Activated T-helper 1 cell treated with Interleukin-2 at 50 U/mL for 16 hours (primary cell): ENCODE measurements around the gene ZBTB14.

Experiments used
- DNase-seq: peaks from one replicate; pipeline ENCODE4 v3.0.0-alpha.2; 2020; ENCODE audit warnings: low read depth

Gene ZBTB14

DNA sequence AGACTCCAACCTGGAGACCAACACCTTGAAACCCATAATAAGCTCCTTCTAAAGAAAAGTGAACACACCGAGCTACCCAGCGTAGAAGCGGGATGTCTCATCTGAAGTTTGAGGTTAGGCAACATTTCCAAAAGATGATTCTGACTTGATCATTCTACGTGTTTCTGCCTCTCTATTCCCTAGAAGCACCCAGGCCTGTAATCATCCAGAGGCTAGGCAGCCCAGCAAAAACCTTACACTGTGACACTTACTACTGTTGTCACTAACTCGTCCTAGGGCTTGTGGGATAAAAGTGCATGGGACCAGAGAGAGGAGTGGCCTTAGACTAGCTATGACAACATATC is 1.4 kb downstream of the ZBTB14 start:
- no peak for DNase-seq

DNA sequence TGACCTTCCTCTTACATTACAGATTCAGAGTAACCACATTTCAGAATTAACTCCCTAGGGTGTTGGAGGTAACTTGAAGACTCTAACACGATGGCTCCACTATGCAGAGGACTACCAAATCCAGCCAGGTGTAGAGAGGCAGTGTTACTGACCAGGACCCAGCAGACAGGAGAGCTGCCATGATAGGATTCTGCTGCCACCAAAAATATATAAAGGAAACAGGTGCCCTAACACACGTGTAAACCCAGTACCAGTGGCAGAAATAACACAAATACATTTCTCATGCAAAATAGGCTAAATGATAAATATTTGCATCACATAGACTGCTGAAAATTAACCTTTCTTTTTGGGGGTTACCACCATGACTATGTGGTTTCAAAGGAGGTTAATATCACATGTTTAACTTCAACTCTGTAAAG is 7.0 kb downstream of the ZBTB14 start:
- no peak for DNase-seq

DNA sequence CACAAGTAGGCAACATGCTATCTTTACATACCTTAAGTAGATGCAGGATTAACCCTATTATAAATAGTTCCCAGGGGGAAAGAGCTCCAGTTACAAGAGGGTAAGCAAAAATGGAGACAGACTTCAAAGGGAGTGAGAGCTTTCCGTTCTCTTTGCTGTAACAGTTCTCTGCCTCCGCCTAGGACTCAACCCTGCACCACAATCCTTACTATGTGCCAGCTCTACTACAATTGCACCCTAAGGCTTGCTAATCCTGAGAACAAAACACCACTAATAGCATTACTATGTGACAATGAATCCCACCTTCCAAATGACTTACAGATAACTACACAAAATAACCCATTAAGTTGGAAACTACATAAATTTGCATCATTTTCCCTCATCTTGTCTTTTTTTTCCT is 7.7 kb downstream of the ZBTB14 start:
- no peak for DNase-seq

DNA sequence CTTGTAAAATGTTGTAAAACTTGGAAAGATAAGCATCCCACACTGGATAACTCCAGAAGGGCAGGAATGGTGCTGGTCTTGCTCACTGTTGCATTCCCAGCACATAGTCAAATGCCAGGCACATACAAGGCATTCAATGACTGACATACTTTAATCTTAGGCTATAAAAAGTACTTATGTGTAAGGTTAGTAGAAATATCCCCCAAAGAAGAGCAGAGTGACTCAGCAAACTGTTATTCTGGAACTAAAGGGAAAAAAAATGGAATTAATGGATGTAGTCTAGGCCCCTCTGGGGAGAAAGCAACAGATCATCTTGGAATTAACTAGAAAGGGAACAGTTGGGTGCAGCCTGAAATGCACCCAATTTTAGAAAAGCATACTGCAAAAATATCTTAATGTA is 9.0 kb downstream of the ZBTB14 start:
- DNase-seq = no peak

DNA sequence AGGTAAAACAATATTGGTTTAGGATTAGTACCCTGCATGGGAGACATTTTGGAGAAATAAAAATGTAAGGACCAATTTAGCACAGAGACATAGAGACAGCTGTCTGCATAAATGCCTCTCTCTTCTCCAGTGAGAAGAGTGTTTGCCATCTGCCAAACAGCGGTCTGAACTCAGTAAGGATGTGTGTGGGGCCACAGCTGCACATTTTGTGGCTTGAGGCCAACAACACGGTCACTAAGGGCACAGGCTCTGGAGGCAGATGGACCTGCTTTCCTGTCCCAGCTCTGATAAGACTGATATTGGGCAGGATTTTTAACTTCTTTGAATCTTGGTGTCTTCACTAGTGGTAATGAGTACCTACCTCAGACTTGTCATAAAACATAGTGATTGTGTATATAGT is 10.2 kb downstream of the ZBTB14 start:
- no peak for DNase-seq

DNA sequence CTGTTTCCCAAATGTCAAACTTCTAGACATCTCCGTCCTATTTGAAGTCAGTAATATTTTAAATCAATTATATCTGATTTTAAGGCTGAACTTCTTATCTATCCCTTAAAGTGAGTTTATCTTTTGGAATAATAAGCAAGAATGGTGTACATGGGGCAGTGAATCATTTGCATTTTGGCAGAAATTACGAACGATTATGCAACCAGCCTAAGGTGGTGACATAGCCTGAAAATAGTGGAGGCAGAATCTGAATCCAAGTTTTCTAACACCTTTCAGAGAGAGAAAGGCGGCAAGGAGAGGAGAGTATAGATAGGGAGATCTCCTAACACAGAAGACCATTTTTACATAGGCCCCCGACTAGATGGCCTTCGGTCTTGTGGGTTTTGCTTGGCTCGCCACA is 10.7 kb downstream of the ZBTB14 start:
- no peak for DNase-seq

DNA sequence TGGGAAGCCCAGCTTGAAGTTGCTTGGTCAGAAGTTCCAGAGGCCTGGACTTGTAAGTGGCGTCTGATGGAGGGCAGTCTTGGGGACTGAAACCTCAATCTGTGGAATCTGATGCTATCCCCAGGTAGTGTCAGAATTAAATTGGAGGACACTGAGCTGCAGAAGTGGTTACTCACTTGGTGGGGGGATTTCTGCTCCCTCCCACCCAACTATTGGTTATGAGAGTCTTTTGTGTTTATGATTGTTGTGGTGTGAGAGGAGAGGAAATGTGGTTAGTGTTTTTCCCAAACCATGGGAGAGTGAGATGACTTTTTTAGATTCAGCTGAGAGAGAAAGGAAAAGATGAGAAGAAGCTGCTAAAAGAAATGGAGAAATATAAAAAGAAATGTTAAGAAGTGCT is 12.8 kb downstream of the ZBTB14 start:
- no peak for DNase-seq

DNA sequence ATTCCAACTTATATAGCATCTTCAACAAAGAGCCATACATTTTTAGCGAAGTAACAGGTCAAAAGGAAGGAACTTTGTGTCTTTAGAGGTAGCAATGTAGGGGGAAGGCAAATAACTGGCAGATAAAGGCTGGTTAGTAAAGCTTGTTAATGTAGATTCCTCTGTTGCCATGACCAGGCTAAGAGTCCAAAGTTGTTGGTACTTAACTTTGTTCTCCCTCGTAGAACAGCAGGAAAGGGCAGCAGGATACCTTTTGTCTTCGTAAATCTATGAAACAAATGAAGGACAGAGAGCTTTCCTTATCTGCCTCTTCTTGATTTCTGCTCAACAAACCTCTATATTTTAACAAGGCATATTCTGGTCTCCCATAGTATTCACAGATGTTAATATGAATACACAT is 18.6 kb downstream of the ZBTB14 start:
- no peak for DNase-seq

DNA sequence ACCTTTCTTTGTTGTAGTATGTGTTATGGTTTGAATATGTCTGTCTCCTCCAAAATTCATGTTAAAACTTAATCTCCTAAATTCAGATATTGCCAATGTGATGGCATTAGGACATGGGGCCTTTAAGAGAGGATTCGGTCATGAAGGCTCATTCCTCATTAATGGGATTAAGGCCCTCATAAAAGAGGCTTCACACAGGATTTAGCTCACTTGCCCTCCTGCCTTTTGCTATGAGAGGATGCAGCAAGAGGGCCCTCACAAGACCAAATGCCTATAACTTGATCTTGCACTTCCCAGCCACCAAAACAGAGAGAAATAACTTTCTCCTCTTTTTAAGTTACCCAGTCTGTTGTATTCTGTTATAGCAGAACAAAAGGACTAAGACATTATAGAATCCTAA is 19.7 kb downstream of the ZBTB14 start:
- no peak for DNase-seq

DNA sequence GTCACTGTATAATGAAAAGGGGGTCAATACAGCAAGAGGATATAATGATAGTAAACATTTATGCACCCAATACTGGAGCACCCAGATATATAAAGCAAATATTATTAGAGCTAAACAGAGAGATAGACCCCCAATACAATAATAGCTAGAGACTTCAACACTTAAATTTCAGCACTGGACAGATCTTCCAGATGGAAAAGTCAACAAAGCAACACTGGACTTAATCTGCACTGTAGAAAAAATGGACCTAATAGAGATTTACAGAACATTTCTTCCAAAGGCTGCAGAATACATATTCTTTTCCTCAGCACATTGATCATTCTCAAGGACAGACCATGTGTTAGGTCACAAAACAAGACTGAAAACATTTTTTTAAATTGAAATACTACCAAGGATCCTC is 26.7 kb downstream of the ZBTB14 start:
- DNase-seq = no peak

DNA sequence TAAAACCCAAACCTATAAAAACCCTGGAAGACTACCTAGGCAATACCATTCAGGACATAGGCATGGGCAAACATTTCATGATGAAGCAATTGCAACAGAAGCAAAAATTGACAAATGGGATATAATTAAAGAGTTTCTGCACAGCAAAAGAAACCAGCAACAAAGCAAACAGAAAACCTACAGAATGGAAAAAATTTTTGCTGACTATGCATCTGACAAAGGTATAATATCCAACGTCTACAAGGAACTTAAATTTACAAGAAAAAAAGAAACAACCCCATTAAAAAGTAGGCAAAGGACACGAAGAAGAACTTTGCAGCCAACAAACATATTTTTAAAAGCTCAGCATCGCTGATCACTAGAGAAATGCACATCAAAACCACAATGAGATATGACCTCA is 28.8 kb downstream of the ZBTB14 start:
- no peak for DNase-seq

DNA sequence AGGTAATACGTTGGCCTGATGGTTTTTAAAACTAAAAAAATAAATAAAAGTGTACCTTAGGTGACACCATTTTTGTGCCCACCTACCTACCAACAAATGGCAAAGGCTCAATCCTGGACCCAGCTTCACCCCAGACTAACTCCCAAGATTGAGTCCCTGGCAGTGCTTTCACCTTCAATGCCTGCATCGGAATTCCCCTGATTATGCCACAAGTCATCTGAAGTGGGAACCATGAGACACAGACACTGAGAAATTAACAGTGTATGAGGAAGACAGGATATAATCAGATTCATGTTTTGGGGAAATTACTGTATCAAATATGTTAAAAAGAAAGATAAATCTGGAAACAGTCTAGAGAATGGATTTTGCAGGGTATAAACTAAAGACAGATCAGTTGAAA is 41.6 kb downstream of the ZBTB14 start:
- DNase-seq = no peak

DNA sequence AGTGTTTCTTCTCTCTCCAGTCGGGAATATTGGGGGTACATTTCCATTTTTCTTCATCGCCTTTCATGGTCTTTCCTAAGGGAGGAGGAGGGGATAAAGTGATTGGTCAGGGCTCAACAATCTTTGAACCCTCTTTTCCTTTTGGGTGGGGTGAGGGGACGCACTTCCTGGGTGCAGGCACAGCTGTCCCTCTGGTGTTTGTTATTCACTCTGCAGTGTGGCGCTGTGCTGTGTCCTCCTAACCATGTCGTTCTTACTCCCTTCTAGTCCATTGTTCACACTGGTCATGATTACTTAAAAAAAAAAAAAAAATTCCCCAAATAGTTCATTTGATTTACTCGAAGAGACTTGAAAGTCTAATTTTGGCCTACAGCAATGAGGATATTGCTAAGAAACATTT is 44.4 kb downstream of the ZBTB14 start:
- no peak for DNase-seq

DNA sequence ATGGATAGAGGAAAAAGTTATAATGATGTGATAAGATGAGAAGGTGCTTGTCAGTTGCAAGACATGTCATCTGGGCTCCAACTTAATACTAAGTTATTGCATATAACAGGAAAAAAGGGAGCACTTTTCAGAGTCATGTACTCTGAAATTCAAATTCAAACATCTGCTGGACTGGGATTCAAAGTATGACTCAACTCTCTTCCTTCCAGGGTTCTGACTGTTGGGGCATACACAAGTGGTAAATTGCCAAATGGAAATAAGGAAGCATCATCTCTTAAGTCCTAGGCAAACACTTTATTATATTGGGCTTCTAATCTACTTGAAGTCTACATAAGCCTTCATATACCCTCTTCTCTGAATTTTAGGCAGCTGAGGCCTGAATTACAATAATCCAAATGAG is 44.9 kb downstream of the ZBTB14 start:
- no peak for DNase-seq

DNA sequence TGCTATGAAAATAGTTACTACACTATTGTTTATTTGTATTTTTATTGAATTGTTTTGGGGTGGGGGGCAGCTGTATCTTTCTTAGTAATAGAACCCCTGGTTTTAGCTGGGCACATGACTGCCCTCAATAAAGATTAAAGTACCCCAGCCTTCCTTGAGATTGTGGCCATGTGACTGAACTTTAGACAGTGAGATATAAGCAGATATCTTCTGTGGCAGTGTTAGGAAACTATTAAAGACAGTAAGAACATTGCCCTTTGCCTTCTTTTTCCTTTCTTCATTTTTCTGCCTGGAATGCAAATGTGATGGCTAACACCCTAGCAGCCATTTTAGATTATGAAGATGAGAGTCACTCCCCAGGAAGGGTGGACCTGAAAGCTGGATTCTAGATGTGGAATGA is 50.6 kb downstream of the ZBTB14 start:
- no peak for DNase-seq

DNA sequence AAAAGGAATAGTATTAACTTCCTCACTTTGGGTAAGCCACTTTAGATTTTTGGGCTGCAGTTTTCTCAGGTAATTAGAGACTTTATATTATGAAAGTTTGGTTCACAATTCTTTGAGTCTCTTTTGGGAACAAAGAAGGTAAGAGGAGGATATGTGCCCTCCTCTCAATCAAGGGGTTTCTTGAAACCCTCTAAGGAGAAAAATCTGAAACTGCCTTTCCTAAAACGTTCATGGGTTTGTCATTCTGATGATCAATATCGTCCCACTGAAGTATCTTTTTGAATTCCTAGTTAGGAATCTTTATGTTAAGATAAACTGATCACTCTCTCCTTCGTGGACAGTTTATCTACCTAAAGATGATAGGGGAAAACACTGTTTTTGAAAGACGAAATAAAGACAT is 56.1 kb downstream of the ZBTB14 start:
- no peak for DNase-seq
